Peyer's patch (tissue), 4 donors: ENCODE data around the gene STPG1. TPM values are rescaled to one million over a fixed set of nuclear protein-coding genes. Genes with fewer than 3 reads are reported as not detected.

Experiments used
- DNase-seq, 3 donors: peaks; one replicate each; pipeline ENCODE4 v3.0.0-alpha.2; 2017 to 2019
- H3K27ac ChIP-seq, 4 donors: fragments of 200-600 bp; sonication (generic); one replicate each; pipeline ENCODE4 v1.5.1; 2016 to 2019
- H3K27me3 ChIP-seq, 2 donors: fragments of 200-600 bp; sonication (generic); one replicate each; pipeline ENCODE4 v1.5.1; 2019
- H3K36me3 ChIP-seq, 3 donors: fragments of 200-600 bp; sonication (generic); one replicate each; pipeline ENCODE4 v1.5.1; 2016 to 2019
- H3K4me1 ChIP-seq, 4 donors: fragments of 200-600 bp; sonication (generic); one replicate each; pipeline ENCODE4 v1.5.1; 2016 to 2019
- H3K4me3 ChIP-seq, 4 donors: fragments of 200-600 bp; sonication (generic); 1 replicate in 3 of 4; 2 replicates in 1 of 4; pipeline ENCODE4 v1.5.1; 2016 to 2019; ENCODE audit warnings: mild to moderate bottlenecking in 1 of 4
- H3K9me3 ChIP-seq, 4 donors: fragments of 200-600 bp; sonication (generic); one replicate each; pipeline ENCODE4 v1.5.1; 2016 to 2019; ENCODE audit warnings: mild to moderate bottlenecking in 1 of 4
- CTCF ChIP-seq, 6 experiments: fragments of 450-650 bp in 4 of 6; fragments of 200-600 bp in 2 of 6; sonication (generic) in 1 of 6; IDR thresholded peaks; one replicate each; pipeline ENCODE4 v1.5.1; 2017 to 2019; ENCODE audit warnings: antibody characterized with exemption in 6 of 6, mild to moderate bottlenecking in 3 of 6, moderate library complexity in 1 of 6
- POLR2A ChIP-seq, 2 donors: fragments of 450-650 bp; IDR thresholded peaks; one replicate each; pipeline ENCODE4 v1.5.1; 2017; ENCODE audit warnings: antibody characterized with exemption in 2 of 2, mild to moderate bottlenecking in 2 of 2, moderate library complexity in 2 of 2
- total RNA-seq, 4 donors: library from RNA; depleted of rRNA; stranded (reverse); fragments of >200 nt; gene quantifications; one replicate each; pipeline ENCODE4 v1.1.0, GENCODE V29; 2016

Gene STPG1
- total RNA-seq, 4 donors from 2014 or later: 3.3 to 16.5 (median 15.1) TPM

- Histone ChIP-seq H3K27ac (no peak overlapping the region), H3K4me1 (no peaks in the 10 kb centered on the region), H3K9me3 (no peaks in the 10 kb centered on the region), H3K27me3 (no peaks in the 10 kb centered on the region), H3K36me3 (no peaks in the 10 kb centered on the region), H3K4me3 (no peak overlapping the region)
- TF ChIP-seq CTCF (IDR thresholded peaks at IDR 0.05): no peak
- TF ChIP-seq POLR2A (IDR thresholded peaks at IDR 0.05): no peak
- no peak for DNase-seq
These were observed 72.8 kb downstream of the STPG1 start for GRCh38 chr1:24340770-24341169.

GRCh38 chr1:24339996-24340395 is 73.6 kb downstream of the STPG1 start:
- H3K27ac ChIP-seq: no peak overlapping the region
- TF ChIP-seq POLR2A (IDR thresholded peaks at IDR 0.05) (no peak), CTCF (IDR thresholded peaks at IDR 0.05) (no peak)

GRCh38 chr1:24338447-24338846 is 75.1 kb downstream of the STPG1 start:
- H3K4me3 ChIP-seq: no peak overlapping the region
- DNase-seq: no peak
- no peak for TF ChIP-seq CTCF (IDR thresholded peaks at IDR 0.05)
- TF ChIP-seq POLR2A (IDR thresholded peaks at IDR 0.05): no peak
- H3K27me3 ChIP-seq: no peaks in the 10 kb centered on the region
- no peaks in the 10 kb centered on the region for H3K36me3 ChIP-seq
- H3K4me1 ChIP-seq: no peaks in the 10 kb centered on the region
- no peak overlapping the region for H3K27ac ChIP-seq
- H3K9me3 ChIP-seq: no peaks in the 10 kb centered on the region

More at GRCh38 chr1:24339996-24340395, 73.6 kb downstream of the STPG1 start:
- H3K27me3 ChIP-seq: no peaks in the 10 kb centered on the region
- H3K9me3 ChIP-seq: no peaks in the 10 kb centered on the region
- DNase-seq: no peak
- H3K36me3 ChIP-seq: no peaks in the 10 kb centered on the region
- H3K4me3 ChIP-seq: no peak overlapping the region
- H3K4me1 ChIP-seq: no peaks in the 10 kb centered on the region

GRCh38 chr1:24337455-24337854 is 76.1 kb downstream of the STPG1 start:
- H3K9me3 ChIP-seq: no peaks in the 10 kb centered on the region
- DNase-seq: no peak
- H3K36me3 ChIP-seq: no peaks in the 10 kb centered on the region
- H3K27ac ChIP-seq: no peak overlapping the region
- no peak for TF ChIP-seq CTCF (IDR thresholded peaks at IDR 0.05)
- TF ChIP-seq POLR2A (IDR thresholded peaks at IDR 0.05): no peak
- H3K4me3 ChIP-seq: no peak overlapping the region
- no peaks in the 10 kb centered on the region for H3K4me1 ChIP-seq
- H3K27me3 ChIP-seq: no peaks in the 10 kb centered on the region

- H3K4me1 ChIP-seq: no peaks in the 10 kb centered on the region
- DNase-seq: no peak
- H3K4me3 ChIP-seq: no peak overlapping the region
- no peaks in the 10 kb centered on the region for H3K27me3 ChIP-seq
- H3K36me3 ChIP-seq: no peaks in the 10 kb centered on the region
- no peaks in the 10 kb centered on the region for H3K9me3 ChIP-seq
- TF ChIP-seq CTCF (IDR thresholded peaks at IDR 0.05) (no peak), POLR2A (IDR thresholded peaks at IDR 0.05) (no peak)
- H3K27ac ChIP-seq: no peak overlapping the region
These were observed 77.5 kb downstream of the STPG1 start for GRCh38 chr1:24336075-24336474.
